ENCODE data around the gene ST7. TPM values are rescaled to one million over a fixed set of nuclear protein-coding genes. Genes with fewer than 3 reads are reported as not detected.

The ST7 gene
- polyA plus RNA-seq, 1 donor from 2014 or later, result 76.8 TPM

DNA sequence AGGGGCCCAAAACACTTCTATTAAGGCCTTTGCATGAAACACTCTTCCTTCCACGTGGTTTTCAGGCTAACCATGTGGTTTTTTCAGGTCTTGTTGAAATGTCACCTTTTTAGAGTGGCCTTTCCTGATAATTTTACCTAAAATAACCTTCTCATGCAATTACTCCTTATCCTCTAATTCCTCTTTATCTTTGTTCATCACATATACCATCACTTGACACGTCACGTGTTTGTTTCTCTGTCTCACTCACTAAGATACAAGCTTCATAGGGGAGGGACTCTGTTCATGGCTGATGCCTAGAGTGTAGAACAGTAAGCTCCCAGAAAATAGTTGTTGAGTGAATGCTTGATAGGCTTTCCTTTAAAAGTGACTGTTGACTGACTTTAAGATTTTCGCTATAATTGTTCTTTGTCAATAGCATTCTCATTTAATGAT lies 63.7 kb downstream of the ST7 start:
- peaks cover 22% of the 10 kb centered on the region for H3K79me2 ChIP-seq (replicated peaks; ENCODE audit: insufficient read depth, low read length)

DNA sequence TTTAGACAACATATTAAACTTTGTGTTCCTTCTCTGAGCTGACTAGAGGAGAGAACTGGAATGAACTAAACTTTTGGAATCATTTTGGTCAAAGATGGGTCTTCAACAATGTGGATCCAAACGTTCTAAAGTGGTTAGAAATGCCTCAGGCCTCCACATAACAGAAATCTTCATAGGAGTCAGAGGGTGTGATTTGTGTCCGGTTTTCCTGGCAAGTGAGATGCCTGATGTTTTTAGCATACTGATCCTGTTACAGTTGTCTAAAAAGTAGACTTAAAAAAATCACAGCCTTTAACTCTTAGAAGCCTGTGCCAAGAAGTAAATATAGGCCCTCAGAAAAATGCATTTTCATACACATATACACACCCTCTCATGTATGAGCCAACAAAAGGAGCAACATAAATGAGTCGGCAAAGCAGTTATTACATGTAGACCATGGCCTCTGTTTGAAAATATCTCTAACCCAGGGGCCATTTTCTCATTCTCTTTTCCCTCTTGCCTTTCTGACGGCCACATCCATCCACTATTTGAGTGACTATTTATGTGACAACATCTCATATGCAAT lies 64.5 kb downstream of the ST7 start:
- H3K9me2 ChIP-seq (ENCODE audit: insufficient read depth, low read length), result no peaks in the 10 kb centered on the region
- peaks cover 30% of the 10 kb centered on the region for H3K79me2 ChIP-seq (replicated peaks; ENCODE audit: insufficient read depth, low read length)
- H3K27ac ChIP-seq (ENCODE audit: low read length), result no peak overlapping the region
- H3K36me3 ChIP-seq (ENCODE audit: insufficient read depth, low read length), result no peaks in the 10 kb centered on the region
- H3K4me3 ChIP-seq (ENCODE audit: low read length), result no peak overlapping the region
- H4K20me1 ChIP-seq (ENCODE audit: insufficient read depth), result no peaks in the 10 kb centered on the region
- H3F3A ChIP-seq (ENCODE audit: insufficient read depth, low read length, poor library complexity, severe bottlenecking), result peaks cover 6% of the 10 kb centered on the region
- TF ChIP-seq, protein P1, sequence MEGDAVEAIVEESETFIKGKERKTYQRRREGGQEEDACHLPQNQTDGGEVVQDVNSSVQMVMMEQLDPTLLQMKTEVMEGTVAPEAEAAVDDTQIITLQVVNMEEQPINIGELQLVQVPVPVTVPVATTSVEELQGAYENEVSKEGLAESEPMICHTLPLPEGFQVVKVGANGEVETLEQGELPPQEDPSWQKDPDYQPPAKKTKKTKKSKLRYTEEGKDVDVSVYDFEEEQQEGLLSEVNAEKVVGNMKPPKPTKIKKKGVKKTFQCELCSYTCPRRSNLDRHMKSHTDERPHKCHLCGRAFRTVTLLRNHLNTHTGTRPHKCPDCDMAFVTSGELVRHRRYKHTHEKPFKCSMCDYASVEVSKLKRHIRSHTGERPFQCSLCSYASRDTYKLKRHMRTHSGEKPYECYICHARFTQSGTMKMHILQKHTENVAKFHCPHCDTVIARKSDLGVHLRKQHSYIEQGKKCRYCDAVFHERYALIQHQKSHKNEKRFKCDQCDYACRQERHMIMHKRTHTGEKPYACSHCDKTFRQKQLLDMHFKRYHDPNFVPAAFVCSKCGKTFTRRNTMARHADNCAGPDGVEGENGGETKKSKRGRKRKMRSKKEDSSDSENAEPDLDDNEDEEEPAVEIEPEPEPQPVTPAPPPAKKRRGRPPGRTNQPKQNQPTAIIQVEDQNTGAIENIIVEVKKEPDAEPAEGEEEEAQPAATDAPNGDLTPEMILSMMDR (IDR thresholded peaks at IDR 0.05; ENCODE audit: poor library complexity, severe bottlenecking), result no peak
- no peak overlapping the region for H2AFZ ChIP-seq (ENCODE audit: low read depth, low read length)
- no peaks in the 10 kb centered on the region for H3K27me3 ChIP-seq (ENCODE audit: insufficient read depth, low read depth, low read length)
- H3K9ac ChIP-seq (ENCODE audit: low read length), result no peak overlapping the region
- no peaks in the 10 kb centered on the region for H3K9me3 ChIP-seq (ENCODE audit: low read length)
- no peak overlapping the region for H3K4me2 ChIP-seq (ENCODE audit: low read length)

More for the DNA sequence above, 63.7 kb downstream of the ST7 start:
- H3K27me3 ChIP-seq (ENCODE audit: insufficient read depth, low read depth, low read length), result no peaks in the 10 kb centered on the region
- TF ChIP-seq MXI1 (conservative IDR thresholded peaks at IDR 0.05; ENCODE audit: poor library complexity, severe bottlenecking), result no peak
- TF ChIP-seq, protein P1 (IDR thresholded peaks at IDR 0.05; ENCODE audit: poor library complexity, severe bottlenecking), result no peak
- TF ChIP-seq TAF1 (IDR thresholded peaks at IDR 0.05; ENCODE audit: low read depth), result no peak
- TF ChIP-seq RAD21 (conservative IDR thresholded peaks at IDR 0.05), result no peak
- H3K27ac ChIP-seq (ENCODE audit: low read length), result no peak overlapping the region
- H4K20me1 ChIP-seq (ENCODE audit: insufficient read depth), result no peaks in the 10 kb centered on the region
- no peak overlapping the region for H3K9ac ChIP-seq (ENCODE audit: low read length)
- H3K36me3 ChIP-seq (ENCODE audit: insufficient read depth, low read length), result no peaks in the 10 kb centered on the region
- H3K4me2 ChIP-seq (ENCODE audit: low read length), result no peak overlapping the region
- no peak overlapping the region for H3K4me3 ChIP-seq (ENCODE audit: low read length)
- peaks cover 6% of the 10 kb centered on the region for H3F3A ChIP-seq (ENCODE audit: insufficient read depth, low read length, poor library complexity, severe bottlenecking)
- H2AFZ ChIP-seq (ENCODE audit: low read depth, low read length), result no peak overlapping the region
- no peaks in the 10 kb centered on the region for H3K9me3 ChIP-seq (ENCODE audit: low read length)
- no peaks in the 10 kb centered on the region for H3K9me2 ChIP-seq (ENCODE audit: insufficient read depth, low read length)

DNA sequence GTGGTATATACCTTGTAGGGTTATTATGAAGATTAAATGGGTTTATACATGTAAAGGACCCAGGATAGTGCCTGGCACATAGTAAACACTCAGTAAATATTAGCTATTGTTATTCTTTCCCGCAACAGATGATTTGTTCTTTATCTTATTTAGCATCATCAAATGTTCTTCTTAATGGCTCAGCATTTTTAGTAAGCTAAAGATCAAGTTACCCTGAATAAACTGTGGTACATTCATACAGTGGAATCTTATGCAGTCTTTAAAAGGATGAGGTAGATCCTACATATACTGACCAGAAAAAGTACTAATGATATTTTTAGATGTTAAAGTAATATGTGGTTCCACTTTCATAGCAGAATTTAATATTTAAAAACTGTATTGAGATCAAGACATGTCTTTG lies 65.4 kb downstream of the ST7 start:
- Histone ChIP-seq H3K9me2 (ENCODE audit: insufficient read depth, low read length) (no peaks in the 10 kb centered on the region), H3K4me3 (ENCODE audit: low read length) (no peak overlapping the region), H4K20me1 (ENCODE audit: insufficient read depth) (no peaks in the 10 kb centered on the region), H3K79me2 (replicated peaks; ENCODE audit: insufficient read depth, low read length) (peaks cover 39% of the 10 kb centered on the region), H2AFZ (ENCODE audit: low read depth, low read length) (no peak overlapping the region), H3K9me3 (ENCODE audit: low read length) (no peaks in the 10 kb centered on the region), H3K4me2 (ENCODE audit: low read length) (no peak overlapping the region), H3K9ac (ENCODE audit: low read length) (no peak overlapping the region), H3K27ac (ENCODE audit: low read length) (no peak overlapping the region), H3F3A (ENCODE audit: insufficient read depth, low read length, poor library complexity, severe bottlenecking) (peaks cover 6% of the 10 kb centered on the region), H3K36me3 (ENCODE audit: insufficient read depth, low read length) (no peaks in the 10 kb centered on the region), H3K27me3 (ENCODE audit: insufficient read depth, low read depth, low read length) (no peaks in the 10 kb centered on the region)
- TF ChIP-seq EP300 (conservative IDR thresholded peaks at IDR 0.05; ENCODE audit: poor library complexity, severe bottlenecking), result no peak
- TF ChIP-seq TAF1 (IDR thresholded peaks at IDR 0.05; ENCODE audit: low read depth), result no peak
